Measurements from ENCODE around the gene TMEM273.

GRCh38 chr10:49152663-49153062 is 35.5 kb downstream of the TMEM273 start:
- TF ChIP-seq, protein P1, sequence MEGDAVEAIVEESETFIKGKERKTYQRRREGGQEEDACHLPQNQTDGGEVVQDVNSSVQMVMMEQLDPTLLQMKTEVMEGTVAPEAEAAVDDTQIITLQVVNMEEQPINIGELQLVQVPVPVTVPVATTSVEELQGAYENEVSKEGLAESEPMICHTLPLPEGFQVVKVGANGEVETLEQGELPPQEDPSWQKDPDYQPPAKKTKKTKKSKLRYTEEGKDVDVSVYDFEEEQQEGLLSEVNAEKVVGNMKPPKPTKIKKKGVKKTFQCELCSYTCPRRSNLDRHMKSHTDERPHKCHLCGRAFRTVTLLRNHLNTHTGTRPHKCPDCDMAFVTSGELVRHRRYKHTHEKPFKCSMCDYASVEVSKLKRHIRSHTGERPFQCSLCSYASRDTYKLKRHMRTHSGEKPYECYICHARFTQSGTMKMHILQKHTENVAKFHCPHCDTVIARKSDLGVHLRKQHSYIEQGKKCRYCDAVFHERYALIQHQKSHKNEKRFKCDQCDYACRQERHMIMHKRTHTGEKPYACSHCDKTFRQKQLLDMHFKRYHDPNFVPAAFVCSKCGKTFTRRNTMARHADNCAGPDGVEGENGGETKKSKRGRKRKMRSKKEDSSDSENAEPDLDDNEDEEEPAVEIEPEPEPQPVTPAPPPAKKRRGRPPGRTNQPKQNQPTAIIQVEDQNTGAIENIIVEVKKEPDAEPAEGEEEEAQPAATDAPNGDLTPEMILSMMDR (IDR thresholded peaks at IDR 0.05 in 2 of 3, conservative IDR thresholded peaks at IDR 0.05 in 1 of 3; ENCODE audit: control insufficient read depth in 2 of 3, extremely low read depth in 1 of 3, insufficient read depth in 1 of 3, low read depth in 3 of 3, low read length in 3 of 3), result no peak
- TF ChIP-seq CEBPB (IDR thresholded peaks at IDR 0.05; ENCODE audit: borderline replicate concordance in 1 of 2, low read depth in 2 of 2, low read length in 2 of 2), result no peak

Measured in GM12878 (cell line).